ENCODE measurements around the gene OSBPL8. TPM values are rescaled to one million over a fixed set of nuclear protein-coding genes. Genes with fewer than 3 reads are reported as not detected.

The OSBPL8 gene
- total RNA-seq, 4 donors from 2014 or later: 65.8 to 73.5 (median 66.7) TPM

DNA sequence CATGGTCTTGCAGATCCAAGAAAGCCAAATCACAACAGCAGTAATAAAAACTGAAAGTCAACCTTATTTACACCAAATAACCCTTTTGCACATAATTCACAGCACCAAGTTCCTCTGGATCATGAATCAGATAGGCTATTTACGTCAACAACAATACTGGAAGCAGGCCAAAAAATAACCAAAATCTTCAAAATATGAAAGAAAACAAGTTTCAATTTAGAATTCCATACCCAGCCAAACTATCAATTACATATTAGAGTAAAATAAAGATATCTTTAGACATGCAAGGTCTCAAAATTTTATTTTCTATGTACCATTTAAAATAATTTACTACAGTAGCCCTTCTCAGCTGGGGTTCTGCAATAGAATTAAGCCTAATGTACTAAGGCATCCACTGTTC lies 134.6 kb downstream of the OSBPL8 start:
- TF ChIP-seq, protein P1, sequence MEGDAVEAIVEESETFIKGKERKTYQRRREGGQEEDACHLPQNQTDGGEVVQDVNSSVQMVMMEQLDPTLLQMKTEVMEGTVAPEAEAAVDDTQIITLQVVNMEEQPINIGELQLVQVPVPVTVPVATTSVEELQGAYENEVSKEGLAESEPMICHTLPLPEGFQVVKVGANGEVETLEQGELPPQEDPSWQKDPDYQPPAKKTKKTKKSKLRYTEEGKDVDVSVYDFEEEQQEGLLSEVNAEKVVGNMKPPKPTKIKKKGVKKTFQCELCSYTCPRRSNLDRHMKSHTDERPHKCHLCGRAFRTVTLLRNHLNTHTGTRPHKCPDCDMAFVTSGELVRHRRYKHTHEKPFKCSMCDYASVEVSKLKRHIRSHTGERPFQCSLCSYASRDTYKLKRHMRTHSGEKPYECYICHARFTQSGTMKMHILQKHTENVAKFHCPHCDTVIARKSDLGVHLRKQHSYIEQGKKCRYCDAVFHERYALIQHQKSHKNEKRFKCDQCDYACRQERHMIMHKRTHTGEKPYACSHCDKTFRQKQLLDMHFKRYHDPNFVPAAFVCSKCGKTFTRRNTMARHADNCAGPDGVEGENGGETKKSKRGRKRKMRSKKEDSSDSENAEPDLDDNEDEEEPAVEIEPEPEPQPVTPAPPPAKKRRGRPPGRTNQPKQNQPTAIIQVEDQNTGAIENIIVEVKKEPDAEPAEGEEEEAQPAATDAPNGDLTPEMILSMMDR (IDR thresholded peaks at IDR 0.05): no peak
- no peak for TF ChIP-seq EP300 (IDR thresholded peaks at IDR 0.05)
- TF ChIP-seq POLR2A (IDR thresholded peaks at IDR 0.05): no peak
- TF ChIP-seq POLR2AphosphoS5 (IDR thresholded peaks at IDR 0.05): no peak
- H3K4me3 ChIP-seq: no peak overlapping the region
- H3K27me3 ChIP-seq: no peaks in the 10 kb centered on the region
- WGBS, 2 donors (ENCODE audit: low coverage in 1 of 2): 100% methylated on average over 1 of the region's 1 CpG
- ATAC-seq: no peak
- peaks cover 0 to 20% (median 0%) of the 10 kb centered on the region in 3 donors for H3K9me3 ChIP-seq
- H3K27ac ChIP-seq: no peak overlapping the region
- no peaks in the 10 kb centered on the region for H3K36me3 ChIP-seq
- H3K4me1 ChIP-seq: peaks cover 3 to 9% (median 5%) of the 10 kb centered on the region in 3 donors

DNA sequence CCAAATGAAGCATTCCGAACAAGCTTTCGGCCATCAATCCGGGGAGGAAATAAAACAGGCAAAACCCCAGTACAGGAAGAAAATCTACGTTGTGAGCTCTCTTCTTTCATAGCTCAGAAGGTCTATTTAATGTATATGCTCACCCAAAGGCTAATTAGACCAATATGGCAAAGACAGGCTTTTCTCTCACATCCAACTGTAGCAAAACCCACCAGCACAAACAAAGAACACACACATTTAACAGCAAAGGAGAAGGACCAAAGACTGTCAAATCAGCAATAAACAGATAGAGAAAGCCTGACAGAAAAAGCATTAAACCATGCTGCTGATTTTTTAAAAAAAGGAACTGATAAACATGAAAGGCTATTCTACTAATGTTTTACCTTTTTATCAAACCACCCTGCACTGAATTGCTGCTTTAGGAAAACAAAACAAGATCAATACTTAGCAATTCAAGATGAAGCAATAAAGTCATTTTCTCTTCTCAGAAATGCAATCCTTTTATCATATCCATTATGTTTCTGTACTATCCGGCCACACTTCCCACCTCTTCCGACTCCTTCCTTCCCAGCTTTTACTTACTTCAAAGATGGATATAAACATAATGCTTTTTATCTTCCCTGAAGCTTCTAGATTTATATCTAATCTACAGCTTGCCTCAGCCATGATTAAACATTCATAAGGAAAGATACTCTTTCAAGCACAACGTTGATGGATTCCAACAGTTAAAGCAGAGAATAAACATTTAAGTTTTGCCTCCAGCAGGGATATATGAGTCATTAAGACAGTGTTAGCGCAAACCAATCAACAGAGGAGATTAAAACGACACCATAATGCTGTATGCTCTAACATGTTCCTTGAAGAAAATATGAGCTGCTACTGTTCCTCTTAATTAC lies 136.8 kb downstream of the OSBPL8 start:
- Histone ChIP-seq H3K27me3 (no peaks in the 10 kb centered on the region), H3K9me3 (peaks cover 0 to 20% (median 0%) of the 10 kb centered on the region in 3 donors), H3K36me3 (no peaks in the 10 kb centered on the region), H3K4me3 (no peak overlapping the region), H3K27ac (no peak overlapping the region), H3K4me1 (peaks cover 3 to 9% (median 5%) of the 10 kb centered on the region in 3 donors)
- TF ChIP-seq, protein P1 (IDR thresholded peaks at IDR 0.05): no peak
- no peak for TF ChIP-seq POLR2AphosphoS5 (IDR thresholded peaks at IDR 0.05)
- no peak for TF ChIP-seq EP300 (IDR thresholded peaks at IDR 0.05)
- no peak for TF ChIP-seq POLR2A (IDR thresholded peaks at IDR 0.05)
- WGBS, 2 donors (ENCODE audit: low coverage in 1 of 2): 31 to 38% methylated on average over 8 to 9 of the region's 9 CpGs
- no peak for ATAC-seq

DNA sequence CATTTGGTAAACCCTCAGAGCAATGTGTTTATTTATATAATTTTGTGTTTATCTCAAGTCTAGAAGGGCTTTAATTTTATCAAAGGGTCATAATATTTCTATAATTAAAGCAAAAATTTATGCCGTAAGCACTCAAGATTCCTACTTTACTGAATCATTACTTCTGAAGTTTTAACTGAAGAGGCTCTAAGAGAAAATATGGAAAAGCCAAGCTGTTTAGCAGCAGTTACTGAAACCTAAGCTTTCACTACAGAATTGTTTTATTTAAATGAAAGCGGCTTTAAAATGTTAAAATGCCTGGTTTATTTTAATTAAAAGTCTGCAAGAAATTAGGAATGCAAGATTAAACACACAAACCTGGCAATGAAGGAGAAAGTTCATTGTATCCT lies 137.4 kb downstream of the OSBPL8 start:
- H3K27me3 ChIP-seq: no peaks in the 10 kb centered on the region
- no peak for ATAC-seq
- peaks cover 3 to 9% (median 5%) of the 10 kb centered on the region in 3 donors for H3K4me1 ChIP-seq
- 46 to 59% methylated on average over 2 of the region's 2 CpGs for WGBS, 2 donors (ENCODE audit: low coverage in 1 of 2)
- H3K36me3 ChIP-seq: no peaks in the 10 kb centered on the region
- TF ChIP-seq, protein P1 (IDR thresholded peaks at IDR 0.05): no peak
- peaks cover 0 to 20% (median 0%) of the 10 kb centered on the region in 3 donors for H3K9me3 ChIP-seq
- no peak overlapping the region for H3K4me3 ChIP-seq
- H3K27ac ChIP-seq: no peak overlapping the region

DNA sequence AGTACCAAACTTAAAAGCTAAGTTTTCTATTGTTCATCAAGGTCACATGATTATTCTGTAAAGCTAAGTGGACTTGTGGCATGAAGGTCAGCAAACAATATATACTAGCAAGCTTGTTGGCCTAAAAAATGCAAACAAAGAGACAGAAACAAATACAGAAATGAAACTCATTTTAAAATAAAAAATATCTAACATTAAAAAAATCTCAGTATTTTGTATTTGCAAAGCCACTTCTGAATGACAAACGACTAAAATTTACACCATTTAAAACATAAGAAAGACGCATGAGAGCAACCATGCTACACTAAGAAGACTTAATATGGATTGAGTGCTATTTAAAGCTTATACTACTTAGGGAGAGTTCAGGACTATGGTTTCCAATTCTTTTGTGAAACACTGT lies 138.5 kb downstream of the OSBPL8 start:
- ATAC-seq: no peak
- Histone ChIP-seq H3K27me3 (no peaks in the 10 kb centered on the region), H3K4me1 (peaks cover 3 to 9% (median 5%) of the 10 kb centered on the region in 3 donors), H3K27ac (no peak overlapping the region), H3K36me3 (no peaks in the 10 kb centered on the region), H3K4me3 (no peak overlapping the region), H3K9me3 (peaks cover 0 to 17% (median 0%) of the 10 kb centered on the region in 3 donors)
- TF ChIP-seq, protein P1 (IDR thresholded peaks at IDR 0.05): no peak
- TF ChIP-seq POLR2AphosphoS5 (IDR thresholded peaks at IDR 0.05): no peak
- TF ChIP-seq POLR2A (IDR thresholded peaks at IDR 0.05): no peak
- no peak for TF ChIP-seq EP300 (IDR thresholded peaks at IDR 0.05)
- WGBS, 2 donors (ENCODE audit: low coverage in 1 of 2): 88 to 89% methylated on average over 2 of the region's 2 CpGs

DNA sequence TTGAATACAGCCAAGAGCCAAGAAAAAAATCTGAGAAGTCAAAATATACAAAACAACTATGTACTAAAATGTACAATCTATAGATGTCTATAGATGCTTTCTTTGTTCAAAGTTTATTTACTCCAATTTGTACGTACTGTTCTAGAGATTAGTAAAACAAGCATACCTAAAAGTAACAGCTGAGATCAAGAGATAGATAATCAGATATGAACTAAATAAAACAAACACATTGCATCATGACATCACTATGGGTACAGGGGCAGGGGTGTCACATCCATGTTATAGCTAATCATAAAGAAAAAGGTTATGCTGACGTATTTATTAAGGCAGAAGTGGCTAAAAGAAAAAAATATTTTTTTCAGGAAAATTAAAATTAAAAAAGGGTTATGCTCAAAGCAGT lies 139.3 kb downstream of the OSBPL8 start:
- H3K36me3 ChIP-seq: no peaks in the 10 kb centered on the region
- WGBS, 2 donors (ENCODE audit: low coverage in 1 of 2): 91 to 94% methylated on average over 2 of the region's 2 CpGs
- no peak for ATAC-seq
- H3K4me3 ChIP-seq: no peak overlapping the region
- no peaks in the 10 kb centered on the region for H3K27me3 ChIP-seq
- no peak overlapping the region for H3K27ac ChIP-seq
- TF ChIP-seq, protein P1 (IDR thresholded peaks at IDR 0.05): no peak
- TF ChIP-seq POLR2AphosphoS5 (IDR thresholded peaks at IDR 0.05): no peak
- no peak for TF ChIP-seq POLR2A (IDR thresholded peaks at IDR 0.05)
- no peak for TF ChIP-seq EP300 (IDR thresholded peaks at IDR 0.05)
- peaks cover 0 to 9% (median 0%) of the 10 kb centered on the region in 3 donors for H3K9me3 ChIP-seq
- H3K4me1 ChIP-seq: peaks cover 3 to 9% (median 5%) of the 10 kb centered on the region in 3 donors
